DMS79 (cell line): ENCODE results near the gene MLLT3.

ENCODE experiments used
- DNase-seq: peaks from one replicate; lab custom pipeline; 2025; lab: John Stamatoyannopoulos, UW

Gene MLLT3

DNA sequence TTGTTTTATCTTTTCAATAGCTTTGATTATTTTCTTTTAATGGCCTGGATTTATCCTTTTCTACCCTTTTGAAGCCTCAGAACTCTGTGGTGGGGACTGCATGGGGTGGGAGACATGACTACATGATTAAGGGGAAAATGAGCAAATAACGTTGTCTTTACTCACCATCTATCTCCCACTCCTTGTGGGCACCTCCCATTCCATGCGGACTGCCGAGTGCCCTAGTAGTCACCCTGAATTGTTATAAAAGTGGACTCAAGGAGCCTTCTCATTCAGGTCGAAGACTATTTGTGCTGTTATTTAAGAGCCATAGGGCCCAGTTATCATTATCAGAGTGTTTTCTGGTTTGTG is 281.8 kb downstream of the MLLT3 start:
- DNase-seq = no peak

DNA sequence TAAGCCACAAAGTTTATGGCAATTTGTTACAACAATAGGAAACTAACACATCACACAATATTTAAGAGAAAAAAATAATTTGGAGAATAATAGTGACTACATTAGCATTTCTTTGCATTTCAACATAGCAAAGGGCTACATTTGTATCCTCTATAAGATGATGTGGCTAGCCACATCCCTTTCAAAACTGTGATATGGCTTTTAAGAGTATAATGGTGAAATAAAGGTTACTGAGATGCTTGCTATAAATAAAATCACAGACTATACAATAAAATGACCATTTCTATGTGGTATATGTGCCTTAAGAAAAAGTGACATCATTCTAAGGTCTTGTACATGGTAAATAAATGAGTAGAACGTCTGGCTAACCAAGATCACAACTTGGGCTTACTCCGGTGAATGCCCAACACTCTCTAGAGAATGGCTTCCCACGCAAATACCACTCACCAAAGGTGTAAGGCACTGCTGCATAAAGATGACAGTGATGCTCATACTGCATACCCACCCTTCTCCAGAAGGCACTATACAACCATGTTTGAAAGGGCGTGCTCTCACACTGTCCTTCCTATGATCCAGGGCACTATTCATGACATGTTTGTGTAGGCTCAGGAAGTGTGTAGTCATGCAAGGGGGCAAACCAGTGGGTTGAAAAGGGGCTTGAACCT is 286.5 kb downstream of the MLLT3 start:
- no peak for DNase-seq

DNA sequence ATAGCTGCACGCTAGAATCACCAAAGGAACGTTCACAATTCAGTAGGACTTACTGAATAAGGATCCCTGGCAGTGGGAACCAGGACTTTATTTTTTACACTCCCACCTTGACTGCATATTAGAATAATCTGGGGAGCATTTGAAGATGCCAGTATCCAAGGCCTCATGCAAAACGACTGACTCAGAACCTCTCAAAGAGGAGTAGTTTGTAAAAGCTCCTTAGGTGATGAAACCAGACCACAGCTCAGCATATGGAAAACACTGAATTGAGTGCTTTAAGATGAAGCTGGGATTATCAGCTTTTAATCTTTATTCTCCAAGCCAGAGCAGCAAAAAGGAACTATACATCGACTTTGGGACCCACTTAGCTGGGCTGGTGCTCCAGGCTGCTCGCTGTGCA is 288.3 kb downstream of the MLLT3 start:
- no peak for DNase-seq

DNA sequence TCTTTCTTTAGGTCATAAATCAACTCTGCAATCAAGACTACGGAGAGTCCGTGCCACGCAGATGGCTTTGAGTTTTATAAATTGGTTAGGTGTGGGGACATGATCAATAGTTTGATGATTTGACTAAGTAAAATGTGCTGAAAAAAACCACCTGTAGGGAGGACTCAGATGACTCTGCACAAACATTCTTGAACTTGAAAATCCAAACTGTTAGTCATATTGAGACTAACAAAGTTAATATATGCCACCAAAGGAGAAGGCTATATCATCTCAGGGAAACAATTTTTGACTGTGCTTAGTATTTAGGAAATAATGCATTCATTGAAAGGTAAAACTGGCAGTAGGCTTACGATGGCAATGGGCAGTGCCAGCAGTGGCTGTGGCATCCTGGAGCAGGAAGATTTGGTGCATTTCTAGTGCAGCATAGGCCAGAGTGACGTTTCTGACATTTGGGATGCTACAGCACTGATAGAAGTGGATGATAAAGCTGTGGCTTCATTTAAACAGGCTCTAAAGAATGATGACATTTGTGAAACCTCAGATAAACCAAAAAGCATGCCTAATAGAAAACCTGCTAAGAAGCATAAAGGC is 291.1 kb downstream of the MLLT3 start:
- DNase-seq = no peak

DNA sequence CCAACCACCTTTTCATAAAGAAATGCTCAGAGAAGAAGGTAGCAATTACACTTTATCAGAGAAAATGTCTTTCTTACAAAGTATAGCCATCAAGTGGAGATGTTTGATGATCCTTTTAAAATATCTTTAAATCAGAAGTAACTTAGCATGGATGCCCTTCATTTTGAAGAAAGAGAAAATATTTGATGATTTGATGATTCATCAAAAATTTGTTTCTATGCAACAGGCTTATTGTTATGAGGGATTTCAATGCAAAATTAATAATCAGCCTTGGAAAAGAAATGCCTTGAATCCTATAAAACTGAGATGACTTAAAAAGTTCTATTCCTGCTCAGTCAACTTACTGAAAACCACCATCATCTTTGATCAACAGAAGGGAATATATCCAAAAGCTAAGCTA is 291.6 kb downstream of the MLLT3 start:
- no peak for DNase-seq

DNA sequence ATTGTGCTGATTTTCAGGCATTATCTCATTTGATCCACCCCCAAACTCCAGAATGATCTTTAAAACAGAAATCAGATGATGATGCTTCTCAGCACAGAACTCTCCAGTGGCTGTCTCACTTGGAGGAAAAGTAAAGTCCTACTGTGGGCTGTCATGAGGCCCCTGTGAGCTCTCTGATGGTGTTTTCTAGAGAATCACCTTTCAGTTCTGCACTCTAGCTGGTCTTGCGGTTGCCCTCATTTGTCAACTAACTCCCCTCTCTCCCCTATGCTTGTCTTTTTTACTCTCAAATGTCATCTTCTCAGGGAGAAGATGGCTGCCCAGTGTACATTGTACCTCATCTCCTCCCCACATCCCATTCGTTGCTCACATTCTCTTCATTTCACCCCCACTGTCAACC is 295.8 kb downstream of the MLLT3 start:
- no peak for DNase-seq

DNA sequence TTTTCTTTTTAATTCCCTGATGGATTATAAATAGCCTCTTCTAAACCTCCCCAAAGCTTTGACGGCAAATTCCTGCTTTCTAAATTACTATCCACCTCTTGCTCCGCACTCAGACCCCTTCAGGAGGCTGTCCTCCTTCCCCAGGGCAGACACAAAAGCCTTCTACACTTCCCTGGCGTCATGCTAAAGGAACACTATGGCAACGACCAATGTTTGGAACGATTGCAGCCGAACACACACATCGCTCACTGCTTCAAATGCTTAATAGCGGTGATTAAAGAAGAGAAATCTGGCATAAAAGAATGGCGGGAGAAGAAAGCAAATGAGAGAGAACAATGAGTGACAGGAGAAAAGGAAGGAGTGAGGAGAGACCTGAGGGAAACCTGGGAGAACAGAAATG is 297.3 kb downstream of the MLLT3 start:
- DNase-seq = no peak

DNA sequence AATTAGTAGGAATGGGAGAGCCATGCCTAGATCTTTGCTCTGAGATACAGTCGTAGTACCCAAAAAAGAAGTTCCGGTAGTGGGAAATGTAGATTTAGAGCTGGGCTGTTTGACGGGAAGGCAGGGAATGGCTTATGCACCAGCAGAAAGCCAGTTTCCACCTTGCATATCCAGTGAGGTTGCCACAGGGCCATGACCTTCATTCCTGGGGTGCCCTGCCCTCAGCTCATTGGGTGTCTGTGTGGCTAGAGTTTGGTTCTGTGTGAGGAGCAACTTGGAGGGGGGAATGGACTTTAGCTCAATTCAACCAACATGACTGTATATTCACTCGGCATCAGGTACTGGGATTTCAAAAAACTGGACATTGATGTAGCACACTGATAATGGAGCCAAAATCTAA is 300.1 kb downstream of the MLLT3 start:
- no peak for DNase-seq

DNA sequence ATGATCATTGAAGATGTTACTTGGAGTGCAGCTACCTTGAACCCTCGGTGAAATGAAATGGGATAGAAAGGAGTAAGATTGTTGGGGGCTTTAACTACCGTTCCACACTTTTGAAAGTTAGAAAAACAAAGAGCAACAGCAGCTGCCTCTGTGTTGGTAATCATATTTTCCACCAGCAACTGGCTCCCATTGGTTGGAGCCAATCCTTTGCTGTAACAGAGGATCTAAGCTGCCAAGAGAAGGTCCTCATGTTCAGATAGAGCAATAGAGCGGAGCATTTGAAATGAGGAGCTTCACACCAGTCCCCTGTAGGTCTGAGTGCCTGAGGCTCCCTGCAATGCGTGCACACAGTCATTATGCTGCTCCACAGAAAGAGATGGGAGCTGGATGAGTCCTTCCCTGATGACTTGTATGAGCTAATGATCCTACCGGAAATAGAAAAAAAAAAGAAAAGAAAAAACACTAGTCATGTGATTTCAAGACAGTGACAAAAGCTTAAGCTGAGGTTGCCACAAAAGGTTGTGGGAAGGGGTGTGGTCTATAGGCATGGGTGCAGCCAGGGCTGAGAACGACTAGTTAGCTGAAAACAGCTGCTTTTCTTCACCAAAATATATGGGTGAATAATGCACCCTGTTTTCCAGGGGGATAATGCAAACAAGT is 300.7 kb downstream of the MLLT3 start:
- DNase-seq = no peak

DNA sequence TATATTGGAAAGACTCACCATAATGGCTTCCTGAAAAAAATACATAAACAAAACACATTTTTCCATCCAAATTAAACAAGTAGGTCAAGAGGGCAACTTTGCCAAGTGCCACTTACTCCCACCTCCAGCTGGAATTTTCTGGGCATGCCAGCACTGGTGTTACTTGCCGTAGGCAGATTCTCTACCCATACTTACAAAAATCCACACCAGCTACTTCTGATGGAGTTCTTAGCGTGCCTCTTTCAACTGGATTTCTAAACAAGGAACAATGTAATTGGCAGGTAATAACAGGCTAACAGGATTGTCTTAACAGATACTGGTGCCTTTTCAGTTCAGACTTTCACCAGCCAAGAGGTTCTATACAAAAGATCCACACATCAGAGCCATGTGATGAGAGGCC is 301.4 kb downstream of the MLLT3 start:
- no peak for DNase-seq

DNA sequence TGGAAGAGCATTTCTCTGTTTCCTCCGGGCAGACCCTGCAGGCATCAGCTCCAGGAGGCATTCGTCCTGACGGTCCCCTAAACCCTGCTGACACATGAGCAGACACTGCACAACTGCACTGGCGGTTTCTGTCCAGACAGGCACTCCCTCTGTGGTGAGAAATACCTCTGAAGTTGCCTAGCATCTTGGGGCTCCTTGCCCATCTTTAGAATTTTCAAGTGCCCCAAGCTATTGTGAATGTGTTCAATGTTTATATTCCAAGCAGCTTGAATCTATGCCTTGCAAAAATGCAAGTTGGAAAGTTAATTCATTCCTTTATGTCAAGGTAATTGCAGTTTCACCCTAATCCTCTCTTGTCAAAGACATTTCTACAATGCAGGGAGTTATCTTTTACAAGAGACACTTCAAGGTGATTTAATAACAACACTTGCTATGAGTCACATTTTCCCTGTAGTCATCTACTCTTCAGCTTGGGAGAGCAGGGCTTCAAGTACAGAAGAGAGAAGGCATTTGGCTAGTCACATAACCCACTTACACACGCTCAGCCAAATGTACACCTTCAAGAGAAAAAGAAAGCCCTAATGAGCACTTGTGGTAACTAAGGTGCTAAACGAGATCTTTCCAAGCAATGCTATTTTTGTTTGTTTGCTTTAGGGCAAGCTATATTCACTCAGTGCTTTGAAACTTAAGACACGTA is 302.5 kb downstream of the MLLT3 start:
- DNase-seq = peak; percentile 74

DNA sequence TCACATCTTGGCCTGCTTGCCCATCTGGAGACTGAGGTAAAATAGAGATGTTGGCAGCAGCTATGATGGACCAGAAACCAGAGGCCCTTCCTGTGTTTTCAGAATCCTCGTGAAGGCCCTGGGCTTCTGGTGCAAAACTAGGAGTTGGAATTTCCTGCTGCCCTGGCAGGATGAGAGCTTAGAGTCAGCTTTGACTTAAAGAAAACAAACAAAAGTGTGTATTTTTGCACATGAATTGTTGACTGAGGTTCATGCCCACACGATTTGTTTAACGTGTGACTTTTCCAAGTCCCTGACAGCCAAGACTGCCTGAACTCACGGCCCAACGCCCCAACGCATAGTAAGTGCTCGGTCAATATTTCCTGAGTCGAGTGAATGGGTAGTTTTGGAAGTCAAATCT is 303.1 kb downstream of the MLLT3 start:
- DNase-seq = no peak

DNA sequence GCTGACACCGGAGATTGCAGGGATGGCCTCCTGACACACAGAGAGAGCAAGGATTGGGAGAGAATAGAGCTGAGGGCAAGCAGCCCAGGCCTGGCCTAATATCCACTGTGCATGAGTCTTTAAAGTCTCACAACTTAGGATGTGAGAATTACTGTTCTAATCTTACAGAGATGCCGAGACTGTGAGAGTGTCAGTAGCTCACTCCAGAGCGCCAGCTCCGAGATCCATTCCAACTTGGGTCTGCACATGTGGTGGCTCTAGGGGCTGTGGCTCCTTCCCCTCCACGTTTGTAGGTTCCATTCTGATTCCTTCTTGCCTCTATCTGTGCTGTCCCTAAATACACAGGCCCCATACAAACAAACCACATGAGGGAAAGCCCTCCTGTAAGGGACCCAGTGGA is 304.6 kb downstream of the MLLT3 start:
- no peak for DNase-seq

DNA sequence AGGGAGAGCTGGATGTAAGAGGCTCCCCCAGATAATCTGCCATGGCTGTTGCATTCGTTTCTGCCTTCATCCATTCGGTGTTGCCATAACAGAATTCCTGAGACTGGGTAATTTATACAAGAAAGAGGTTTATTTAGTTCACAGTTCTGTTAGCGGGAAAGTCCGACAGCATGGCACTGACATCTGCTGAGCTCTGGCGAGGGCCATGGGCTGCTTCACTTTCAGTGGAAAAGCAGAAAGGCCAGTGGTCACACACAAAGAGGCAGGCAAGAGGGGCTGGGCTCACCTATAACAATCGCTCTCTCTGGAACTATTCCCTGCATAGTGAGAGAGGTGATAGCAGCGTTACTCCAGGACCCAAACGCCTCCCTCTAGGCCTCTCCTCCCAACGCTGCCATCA is 305.9 kb downstream of the MLLT3 start:
- DNase-seq = no peak

DNA sequence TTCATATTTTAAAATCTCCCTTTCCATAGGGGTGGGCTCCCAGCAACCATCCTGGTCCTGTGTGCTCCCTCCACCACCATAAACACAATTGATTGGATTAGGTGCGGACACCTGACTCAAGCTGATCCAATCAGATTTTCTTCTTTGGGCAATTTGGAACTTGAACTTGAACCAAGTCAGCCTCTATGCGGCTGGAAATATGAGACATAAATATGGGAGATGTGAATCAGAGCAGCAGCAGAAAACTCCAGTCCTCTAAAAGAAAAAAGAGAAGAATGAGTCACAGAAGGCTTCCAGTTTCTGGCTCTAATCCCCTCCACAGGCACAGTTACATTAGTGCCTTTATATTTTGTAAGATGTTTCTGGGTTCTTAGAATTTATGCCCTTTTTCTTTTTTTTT is 306.6 kb downstream of the MLLT3 start:
- DNase-seq = no peak

DNA sequence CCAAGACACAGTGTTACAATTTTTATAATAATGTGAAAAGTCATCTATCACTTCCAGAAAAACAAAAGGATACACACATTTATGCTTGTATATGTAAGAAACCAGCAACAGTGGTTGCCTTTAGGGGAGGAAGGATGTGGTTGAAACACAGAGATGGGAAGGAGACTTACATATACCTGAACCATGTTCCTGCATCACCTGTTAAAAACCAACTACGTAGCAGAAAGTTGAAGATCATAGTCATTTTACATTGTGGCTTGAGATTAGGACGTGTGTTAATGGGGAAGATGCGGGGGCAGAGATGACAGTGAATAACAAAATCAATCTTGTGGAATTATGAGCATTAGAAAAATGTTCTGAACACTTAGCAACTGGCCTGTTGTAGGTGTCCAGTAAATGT is 307.3 kb downstream of the MLLT3 start:
- DNase-seq = no peak

DNA sequence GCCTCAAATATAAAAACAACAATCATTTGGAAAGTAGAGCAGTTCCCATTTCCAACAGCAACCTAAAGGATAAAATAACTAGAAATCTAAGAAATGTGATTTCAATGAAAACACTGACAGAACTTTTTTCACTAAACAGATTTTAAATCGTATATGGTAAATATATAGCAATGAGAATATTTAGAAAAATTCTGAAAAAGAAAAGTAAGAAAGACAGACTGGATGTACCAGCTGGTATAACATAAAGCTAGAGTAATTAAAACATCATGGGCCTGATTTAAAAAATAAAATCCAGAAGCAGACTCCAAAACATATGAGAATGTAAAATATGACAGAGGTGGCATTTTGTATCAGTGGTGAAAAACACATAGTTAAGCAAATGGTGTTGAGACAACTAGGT is 308.9 kb downstream of the MLLT3 start:
- no peak for DNase-seq

DNA sequence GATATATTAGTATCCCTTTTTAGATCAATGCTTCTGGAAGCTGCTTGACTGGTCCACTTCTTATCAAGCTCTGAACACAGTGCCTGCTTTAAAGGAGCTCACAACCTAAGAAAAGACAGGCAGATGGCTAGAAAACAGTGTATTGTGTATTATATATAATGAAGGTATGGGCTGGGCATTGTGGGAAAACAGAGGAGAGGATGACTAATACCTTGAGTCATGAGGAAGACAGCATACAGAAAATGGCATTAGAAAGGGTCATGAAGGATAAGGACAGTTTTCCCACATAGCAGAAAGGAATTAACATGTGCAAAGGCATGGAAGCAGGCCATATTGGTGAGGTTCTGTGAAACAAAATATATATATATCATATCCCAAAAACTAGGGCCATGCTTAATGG is 309.6 kb downstream of the MLLT3 start:
- no peak for DNase-seq

DNA sequence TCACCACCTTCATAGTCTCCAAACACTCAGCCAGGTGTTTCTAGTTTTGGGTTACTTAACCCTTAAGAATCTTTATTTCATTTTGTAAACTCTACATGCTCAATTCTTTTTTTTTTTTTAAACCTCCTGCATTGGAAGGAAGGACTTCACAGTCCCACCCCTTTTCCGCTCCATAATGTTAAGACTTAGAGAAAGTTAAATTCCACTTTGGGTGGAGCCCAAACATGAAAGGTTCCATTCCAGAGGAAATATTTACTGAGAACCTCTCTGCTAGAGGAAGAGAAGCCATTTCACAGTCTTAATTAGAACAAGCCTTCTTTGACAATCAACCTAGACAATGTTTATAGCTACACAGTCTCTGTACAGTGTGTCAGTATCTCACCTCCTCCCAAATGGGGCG is 312.3 kb downstream of the MLLT3 start:
- DNase-seq = no peak

DNA sequence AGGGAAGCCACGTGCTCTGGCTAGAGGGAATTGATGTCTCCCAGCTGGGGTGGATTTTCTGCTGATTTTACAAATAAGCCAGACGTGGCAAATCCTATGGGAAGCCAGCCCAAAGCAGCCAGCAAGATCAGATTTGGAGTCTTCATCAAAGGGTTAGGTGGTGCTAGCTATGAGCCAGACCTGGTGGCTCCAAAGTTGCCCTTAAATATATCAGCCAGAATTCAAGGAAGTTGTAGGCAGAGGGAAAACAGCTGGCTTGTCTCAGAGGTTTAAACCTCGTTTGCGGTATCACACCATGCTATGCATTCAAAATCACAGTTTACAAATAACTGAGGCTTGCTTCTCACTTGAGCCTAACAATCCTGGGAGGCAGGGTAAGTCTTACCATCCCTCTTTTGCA is 313.2 kb downstream of the MLLT3 start:
- DNase-seq = no peak

DNA sequence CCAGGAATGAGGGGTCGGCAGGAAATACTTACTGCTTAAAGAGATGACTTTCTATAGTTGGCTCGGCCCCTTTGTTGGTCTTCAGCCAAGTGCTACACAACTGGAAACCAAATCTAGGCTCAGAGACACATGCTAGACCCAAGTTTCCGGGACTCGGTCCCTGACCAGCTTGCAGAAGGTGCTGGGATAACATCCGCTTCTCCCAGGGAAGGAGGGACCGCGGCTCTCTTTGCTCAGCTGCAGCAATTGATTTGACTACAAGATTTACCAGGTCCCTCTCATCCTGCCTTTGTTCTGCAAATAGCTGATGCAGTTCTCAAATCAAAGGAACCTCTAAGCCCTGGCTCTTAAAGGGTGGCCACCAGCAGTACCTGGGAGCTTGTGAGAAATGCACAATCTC is 314.7 kb downstream of the MLLT3 start:
- no peak for DNase-seq

DNA sequence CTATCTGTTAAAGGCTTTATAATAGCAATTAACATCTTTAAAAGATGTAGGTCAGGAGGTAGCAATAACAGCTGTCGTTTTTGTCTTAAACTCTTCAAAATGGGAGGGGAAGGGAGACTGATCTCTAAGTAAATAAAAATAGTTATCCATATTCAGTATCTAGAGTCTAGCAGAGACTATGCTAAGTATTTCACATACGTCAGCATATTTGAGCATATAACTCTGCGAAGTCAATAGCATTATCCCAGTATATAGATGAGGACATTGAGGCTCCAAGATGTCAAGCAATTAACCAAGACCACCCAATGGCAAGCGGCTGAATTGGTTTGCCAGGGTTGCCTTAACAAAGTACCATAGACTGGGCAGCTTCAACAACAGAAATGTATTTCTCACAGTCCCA is 316.8 kb downstream of the MLLT3 start:
- DNase-seq = no peak

DNA sequence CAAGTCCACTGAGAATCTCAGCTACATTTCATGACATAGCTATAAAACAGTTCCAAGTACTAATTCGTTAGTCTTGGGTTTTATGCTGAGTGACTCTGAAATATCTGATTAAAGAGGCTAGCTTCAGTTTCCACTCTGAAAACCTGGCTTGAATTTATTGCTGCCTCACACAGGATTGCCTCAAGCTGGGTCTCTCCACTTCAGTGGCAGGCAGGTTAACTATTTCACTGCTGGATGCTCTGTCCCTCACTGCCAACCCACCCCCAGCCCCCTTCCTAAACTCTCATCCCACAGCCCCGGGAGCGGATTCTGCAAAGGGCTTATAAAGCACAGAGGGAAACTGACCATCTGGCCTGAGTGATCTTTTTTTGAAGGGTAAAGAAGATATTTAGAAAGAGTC is 318.3 kb downstream of the MLLT3 start:
- DNase-seq = no peak
